ENCODE measurements around the gene CLDN17. TPM values are rescaled to one million over a fixed set of nuclear protein-coding genes. Genes with fewer than 3 reads are reported as not detected.

The CLDN17 gene
- total RNA-seq, 1 experiment from 2014 or later = not detected

- H3K9me3 Mint-ChIP-seq (ENCODE audit: unreplicated experiment) = peaks cover 12% of the 10 kb centered on the region
- ChIA-PET POLR2A (no interaction called here), CTCF (no interaction called here)
- Histone ChIP-seq H3K36me3 (ENCODE audit: control insufficient read depth, insufficient read depth, low read length) (no peaks in the 10 kb centered on the region), H3K4me1 (0 out of 2 replicates have a peak, but pooled peaks cover 4% of the 10 kb centered on the region), H3K27me3 (replicated peaks; ENCODE audit: control insufficient read depth, insufficient read depth, low read length) (no peaks in the 10 kb centered on the region), H3K4me3 (ENCODE audit: low read depth, low read length) (no peak overlapping the region), H3K9me3 (no peaks in the 10 kb centered on the region)
- H3K27me3 Mint-ChIP-seq (ENCODE audit: insufficient read depth, unreplicated experiment) = peaks cover under 1% of the 10 kb centered on the region
- H3K4me1 Mint-ChIP-seq (ENCODE audit: low read depth, unreplicated experiment) = no peaks in the 10 kb centered on the region
- BruUV-seq (replicated peaks) = no TSS peak
- no peak overlapping the region for H3K27ac Mint-ChIP-seq (ENCODE audit: unreplicated experiment)
- no peak overlapping the region for H3K4me3 Mint-ChIP-seq (ENCODE audit: unreplicated experiment)
- no peak for TF ChIP-seq CTCF (IDR thresholded peaks at IDR 0.05; ENCODE audit: insufficient read depth in 1 of 2, low read depth in 1 of 2, low read length in 1 of 2, severe bottlenecking in 1 of 2, unreplicated experiment in 1 of 2)
- no peaks in the 10 kb centered on the region for H3K36me3 Mint-ChIP-seq (ENCODE audit: insufficient read depth, unreplicated experiment)
- intact Hi-C loops (cut with micrococcal nuclease; ENCODE audit: unreplicated experiment) = no loop called here
- DNase-seq = no peak
These were observed 1.5 kb upstream of the CLDN17 start for GRCh38 chr21:30168086-30168485.

- no peaks in the 10 kb centered on the region for H3K4me1 Mint-ChIP-seq (ENCODE audit: low read depth, unreplicated experiment)
- BruUV-seq (replicated peaks) = no TSS peak
- Histone ChIP-seq H3K9me3 (no peaks in the 10 kb centered on the region), H3K36me3 (ENCODE audit: control insufficient read depth, insufficient read depth, low read length) (no peaks in the 10 kb centered on the region), H3K4me3 (ENCODE audit: low read depth, low read length) (no peak overlapping the region), H3K4me1 (0 out of 2 replicates have a peak, but pooled peaks cover 4% of the 10 kb centered on the region), H3K27me3 (replicated peaks; ENCODE audit: control insufficient read depth, insufficient read depth, low read length) (no peaks in the 10 kb centered on the region)
- ChIA-PET CTCF (no interaction called here), POLR2A (no interaction called here)
- no peak for TF ChIP-seq CTCF (IDR thresholded peaks at IDR 0.05; ENCODE audit: insufficient read depth in 1 of 2, low read depth in 1 of 2, low read length in 1 of 2, severe bottlenecking in 1 of 2, unreplicated experiment in 1 of 2)
- no peaks in the 10 kb centered on the region for H3K27me3 Mint-ChIP-seq (ENCODE audit: insufficient read depth, unreplicated experiment)
- intact Hi-C loops (cut with micrococcal nuclease; ENCODE audit: unreplicated experiment) = no loop called here
- H3K9me3 Mint-ChIP-seq (ENCODE audit: unreplicated experiment) = peaks cover 12% of the 10 kb centered on the region
- no peak overlapping the region for H3K4me3 Mint-ChIP-seq (ENCODE audit: unreplicated experiment)
- H3K36me3 Mint-ChIP-seq (ENCODE audit: insufficient read depth, unreplicated experiment) = no peaks in the 10 kb centered on the region
- DNase-seq = no peak
- no peak overlapping the region for H3K27ac Mint-ChIP-seq (ENCODE audit: unreplicated experiment)
These were observed 434 bp downstream of the CLDN17 start for GRCh38 chr21:30166171-30166570.

GRCh38 chr21:30164796-30165195 is 1.8 kb downstream of the CLDN17 start:
- Histone ChIP-seq H3K27me3 (replicated peaks; ENCODE audit: control insufficient read depth, insufficient read depth, low read length) (no peaks in the 10 kb centered on the region), H3K9me3 (no peaks in the 10 kb centered on the region), H3K4me1 (0 out of 2 replicates have a peak, but pooled peaks cover 4% of the 10 kb centered on the region), H3K4me3 (ENCODE audit: low read depth, low read length) (no peak overlapping the region), H3K36me3 (ENCODE audit: control insufficient read depth, insufficient read depth, low read length) (no peaks in the 10 kb centered on the region)
- DNase-seq = no peak
- Mint-ChIP-seq H3K27me3 (ENCODE audit: insufficient read depth, unreplicated experiment) (no peaks in the 10 kb centered on the region), H3K27ac (ENCODE audit: unreplicated experiment) (no peak overlapping the region), H3K4me1 (ENCODE audit: low read depth, unreplicated experiment) (no peaks in the 10 kb centered on the region), H3K36me3 (ENCODE audit: insufficient read depth, unreplicated experiment) (no peaks in the 10 kb centered on the region), H3K4me3 (ENCODE audit: unreplicated experiment) (no peak overlapping the region), H3K9me3 (ENCODE audit: unreplicated experiment) (peaks cover 12% of the 10 kb centered on the region)
- intact Hi-C loops (cut with micrococcal nuclease; ENCODE audit: unreplicated experiment) = no loop called here
- BruUV-seq (replicated peaks) = no TSS peak
- ChIA-PET POLR2A (no interaction called here), CTCF (no interaction called here)
- TF ChIP-seq CTCF (IDR thresholded peaks at IDR 0.05; ENCODE audit: insufficient read depth in 1 of 2, low read depth in 1 of 2, low read length in 1 of 2, severe bottlenecking in 1 of 2, unreplicated experiment in 1 of 2) = no peak

Measured in Caco-2 (cell line).